Esophagus muscularis mucosa (tissue), 4 donors: ENCODE results near the gene HECTD4.
"Not testable (repeated sequence)": the region's sequence is repeated elsewhere in the genome, so short reads cannot be mapped to it uniquely, and the experiment has no call there.

Experiments used
- EP300 ChIP-seq: sonication (generic); formaldehyde crosslinking; IDR thresholded peaks from one replicate; pipeline ENCODE4 v1.6.1; 2017; ENCODE audit warnings: antibody characterized with exemption
- POLR2A ChIP-seq: fragments of 450-650 bp; IDR thresholded peaks from one replicate; pipeline ENCODE4 v1.6.1; 2017; ENCODE audit warnings: antibody characterized with exemption, moderate library complexity, mild to moderate bottlenecking, low read depth
- POLR2AphosphoS5 ChIP-seq, 2 donors: sonication (generic); formaldehyde crosslinking; IDR thresholded peaks; one replicate each; pipeline ENCODE4 v1.6.1; 2017; ENCODE audit warnings: antibody characterized with exemption in 2 of 2
- TF ChIP-seq, protein P1 (sequence below), 3 experiments: fragments of 200-600 bp in 2 of 3; fragments of 450-650 bp in 1 of 3; sonication (generic) in 2 of 3; IDR thresholded peaks; one replicate each; pipeline ENCODE4 v1.5.1; 2017 to 2019; ENCODE audit warnings: antibody characterized with exemption in 3 of 3, mild to moderate bottlenecking in 2 of 3, moderate library complexity in 1 of 3

DNA sequence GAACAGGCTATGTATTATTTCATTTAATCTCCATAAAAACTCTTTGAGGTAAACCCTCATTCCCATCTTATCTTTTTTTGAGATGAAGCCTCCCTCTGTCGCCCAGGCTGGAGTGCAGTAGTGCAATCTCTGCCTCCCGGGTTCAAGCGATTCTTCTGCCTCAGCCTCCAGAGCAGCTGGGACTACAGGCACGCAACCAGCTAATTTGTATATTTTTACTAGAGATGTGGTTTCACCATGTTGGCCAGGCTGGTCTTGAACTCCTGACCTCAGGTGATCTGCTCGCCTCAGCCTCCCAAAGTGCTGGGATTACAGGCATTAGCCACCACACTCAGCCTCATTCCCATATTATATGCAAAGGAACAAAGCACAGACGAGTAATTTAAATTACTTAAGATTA is 25.5 kb upstream of the HECTD4 start:
- TF ChIP-seq POLR2AphosphoS5 (IDR thresholded peaks at IDR 0.05); POLR2A; EP300: not testable (repeated sequence)
- TF ChIP-seq, protein P1, sequence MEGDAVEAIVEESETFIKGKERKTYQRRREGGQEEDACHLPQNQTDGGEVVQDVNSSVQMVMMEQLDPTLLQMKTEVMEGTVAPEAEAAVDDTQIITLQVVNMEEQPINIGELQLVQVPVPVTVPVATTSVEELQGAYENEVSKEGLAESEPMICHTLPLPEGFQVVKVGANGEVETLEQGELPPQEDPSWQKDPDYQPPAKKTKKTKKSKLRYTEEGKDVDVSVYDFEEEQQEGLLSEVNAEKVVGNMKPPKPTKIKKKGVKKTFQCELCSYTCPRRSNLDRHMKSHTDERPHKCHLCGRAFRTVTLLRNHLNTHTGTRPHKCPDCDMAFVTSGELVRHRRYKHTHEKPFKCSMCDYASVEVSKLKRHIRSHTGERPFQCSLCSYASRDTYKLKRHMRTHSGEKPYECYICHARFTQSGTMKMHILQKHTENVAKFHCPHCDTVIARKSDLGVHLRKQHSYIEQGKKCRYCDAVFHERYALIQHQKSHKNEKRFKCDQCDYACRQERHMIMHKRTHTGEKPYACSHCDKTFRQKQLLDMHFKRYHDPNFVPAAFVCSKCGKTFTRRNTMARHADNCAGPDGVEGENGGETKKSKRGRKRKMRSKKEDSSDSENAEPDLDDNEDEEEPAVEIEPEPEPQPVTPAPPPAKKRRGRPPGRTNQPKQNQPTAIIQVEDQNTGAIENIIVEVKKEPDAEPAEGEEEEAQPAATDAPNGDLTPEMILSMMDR (IDR thresholded peaks at IDR 0.05): not testable (repeated sequence)
